GM23338 (cell line): Measurements from ENCODE around the gene GPATCH2. TPM values are rescaled to one million over a fixed set of nuclear protein-coding genes. Genes with fewer than 3 reads are reported as not detected.

Experiments
- ATAC-seq: fragments of 200-7000 bp; cut with Tn5 transposase; 3 replicates; pipeline ENCODE4 v1.9.1; 2020
- DNase-seq: peaks from one replicate; pipeline ENCODE4 v3.0.0-alpha.2; 2015; ENCODE audit warnings: low spot score
- H2AFZ ChIP-seq: fragments of 200-600 bp; sonication (generic); 2 replicates; pipeline ENCODE4 v1.8.0; 2016; ENCODE audit warnings: antibody characterized with exemption, mild to moderate bottlenecking, moderate library complexity
- H3F3A ChIP-seq: fragments of 200-600 bp; sonication (generic); replicated peaks from 2 replicates; pipeline ENCODE4 v1.8.0; 2017; ENCODE audit warnings: antibody characterized with exemption, mixed run types, low read depth
- H3K27ac ChIP-seq: fragments of 200-600 bp; sonication (generic); 2 replicates; pipeline ENCODE4 v1.6.1; 2016; ENCODE audit warnings: low read depth
- H3K27me3 ChIP-seq: fragments of 200-600 bp; sonication (generic); 2 replicates; pipeline ENCODE4 v1.8.0; 2016; ENCODE audit warnings: mild to moderate bottlenecking, mixed run types, moderate library complexity; ENCODE audit not compliant: insufficient read depth
- H3K36me3 ChIP-seq: fragments of 200-600 bp; sonication (generic); 2 replicates; pipeline ENCODE4 v1.8.0; 2016; ENCODE audit warnings: mild to moderate bottlenecking; ENCODE audit not compliant: insufficient read depth
- H3K4me1 ChIP-seq: fragments of 200-600 bp; sonication (generic); 2 replicates; pipeline ENCODE4 v1.8.0; 2016; ENCODE audit warnings: mild to moderate bottlenecking, moderate library complexity; ENCODE audit not compliant: insufficient read depth
- H3K4me2 ChIP-seq: fragments of 200-600 bp; sonication (generic); 2 replicates; pipeline ENCODE4 v1.7.1; 2017; ENCODE audit warnings: mixed run types
- H3K4me3 ChIP-seq: fragments of 200-600 bp; sonication (generic); 2 replicates; pipeline ENCODE4 v1.6.1; 2016; ENCODE audit warnings: mixed run types
- H3K79me2 ChIP-seq: fragments of 200-600 bp; sonication (generic); replicated peaks from 2 replicates; pipeline ENCODE4 v1.8.0; 2017; ENCODE audit warnings: mild to moderate bottlenecking; ENCODE audit not compliant: insufficient read depth
- H3K9me2 ChIP-seq: fragments of 200-600 bp; sonication (generic); 2 replicates; pipeline ENCODE4 v1.8.0; 2017; ENCODE audit not compliant: insufficient read depth
- H4K20me1 ChIP-seq: fragments of 200-600 bp; sonication (generic); replicated peaks from 2 replicates; pipeline ENCODE4 v1.8.0; 2017; ENCODE audit warnings: mild to moderate bottlenecking; ENCODE audit not compliant: insufficient read depth
- H3K27ac Mint-ChIP-seq: 2 replicates; pipeline ENCODE4 v1.8.0; 2020; ENCODE audit warnings: inconsistent platforms, mild to moderate bottlenecking, moderate library complexity, mixed read lengths
- H3K27me3 Mint-ChIP-seq: 3 replicates; pipeline ENCODE4 v1.8.0; 2022; ENCODE audit warnings: low read depth, mild to moderate bottlenecking, moderate library complexity, mixed read lengths, inconsistent platforms; ENCODE audit not compliant: insufficient read depth, poor library complexity
- H3K36me3 Mint-ChIP-seq: 3 replicates; pipeline ENCODE4 v1.8.0; 2021; ENCODE audit warnings: low read depth, mild to moderate bottlenecking, inconsistent platforms, moderate library complexity, mixed read lengths
- H3K4me1 Mint-ChIP-seq: 3 replicates; pipeline ENCODE4 v1.8.0; 2020; ENCODE audit warnings: mild to moderate bottlenecking, inconsistent platforms, mixed read lengths
- H3K4me3 Mint-ChIP-seq: 3 replicates; pipeline ENCODE4 v1.8.0; 2021; ENCODE audit warnings: moderate library complexity, mild to moderate bottlenecking, inconsistent platforms, mixed read lengths
- H3K9me3 Mint-ChIP-seq: 3 replicates; pipeline ENCODE4 v1.8.0; 2020; ENCODE audit warnings: moderate library complexity, mild to moderate bottlenecking, inconsistent platforms, mixed read lengths
- CREB1 ChIP-seq: fragments of 250-450 bp; sonication (Bioruptor Pico); IDR thresholded peaks from 2 replicates; pipeline ENCODE4 v1.5.0; 2020; ENCODE audit warnings: low read depth, mild to moderate bottlenecking, moderate library complexity
- CTCF ChIP-seq, 2 experiments: fragments of 200-600 bp in 1 of 2; sonication (generic) in 1 of 2; conservative IDR thresholded peaks; 2 replicates each; pipeline versions ENCODE4 v1.5.1 to v1.6.1; 2016 to 2017; ENCODE audit warnings: antibody characterized with exemption in 2 of 2, low read depth in 2 of 2, mild to moderate bottlenecking in 2 of 2, moderate library complexity in 1 of 2
- ETS1 ChIP-seq: IDR thresholded peaks from 2 replicates; pipeline ENCODE4 v1.6.1; 2016; ENCODE audit warnings: antibody characterized with exemption
- EZH2 ChIP-seq: fragments of 200-600 bp; sonication (generic); IDR thresholded peaks from one replicate; pipeline ENCODE4 v1.8.0; 2017; ENCODE audit warnings: antibody characterized with exemption, mild to moderate bottlenecking, low read depth; ENCODE audit not compliant: unreplicated experiment
- POLR2AphosphoS5 ChIP-seq: IDR thresholded peaks from 2 replicates; pipeline ENCODE4 v1.6.1; 2016; ENCODE audit warnings: antibody characterized with exemption, low read depth
- ZNF462 ChIP-seq: fragments of 250-450 bp; sonication (Bioruptor Pico); IDR thresholded peaks from 2 replicates; pipeline ENCODE4 v1.5.0; 2020; ENCODE audit warnings: mild to moderate bottlenecking, moderate library complexity
- polyA plus RNA-seq: library from polyadenylated mRNA; unstranded; fragments of >200 nt; fragmentation: Nextera tagmentation; extraction: Ambion mirVana; gene quantifications from 2 replicates; pipeline ENCODE4 v1.2.1, GENCODE V29; 2016
- total RNA-seq: library from RNA; depleted of rRNA; stranded (reverse); fragments of >200 nt; shearing (Covaris generic); gene quantifications from 2 replicates; pipeline ENCODE4 v1.2.3, GENCODE V29; 2014

Gene GPATCH2
- total and polyA plus RNA-seq, 2 experiments from 2014 or later: 12.3 to 26.7 TPM

GRCh38 chr1:217540321-217540720 lies 90.6 kb downstream of the GPATCH2 start (continued):
- TF ChIP-seq CTCF (conservative IDR thresholded peaks at IDR 0.05; ENCODE audit: low read depth in 2 of 2) (no peak), ZNF462 (CRISPR knock-in tag) (no peak), CREB1 (CRISPR knock-in tag) (no peak), EZH2 (no peak)

GRCh38 chr1:217539510-217539909 lies 91.4 kb downstream of the GPATCH2 start:
- H3F3A ChIP-seq: no peaks in the 10 kb centered on the region
- no peaks in the 10 kb centered on the region for H3K27me3 ChIP-seq
- no peaks in the 10 kb centered on the region for H3K79me2 ChIP-seq
- Mint-ChIP-seq H3K4me3 (no peak overlapping the region), H3K9me3 (no peaks in the 10 kb centered on the region), H3K27ac (no peak overlapping the region), H3K27me3 (no peaks in the 10 kb centered on the region), H3K36me3 (no peaks in the 10 kb centered on the region), H3K4me1 (no peaks in the 10 kb centered on the region)
- no peak for DNase-seq
- no peak overlapping the region for H3K4me3 ChIP-seq
- no peak for ATAC-seq
- no peaks in the 10 kb centered on the region for H3K36me3 ChIP-seq
- no peak overlapping the region for H3K27ac ChIP-seq
- H3K4me1 ChIP-seq: no peaks in the 10 kb centered on the region
- no peaks in the 10 kb centered on the region for H3K9me2 ChIP-seq
- H3K4me2 ChIP-seq: no peak overlapping the region
- no peak overlapping the region for H2AFZ ChIP-seq
- no peaks in the 10 kb centered on the region for H4K20me1 ChIP-seq
- TF ChIP-seq POLR2AphosphoS5 (no peak), ZNF462 (CRISPR knock-in tag) (no peak), ETS1 (no peak)
